ENCODE measurements around the gene RUSC2.
"Not testable (repeated sequence)": the region's sequence is repeated elsewhere in the genome, so short reads cannot be mapped to it uniquely, and the experiment has no call there.

GRCh38 chr9:35493119-35493518, 3.2 kb downstream of the RUSC2 start:
- not testable (repeated sequence) for TF ChIP-seq NR2C2 (CRISPR knock-in tag; IDR thresholded peaks at IDR 0.05; ENCODE audit: borderline replicate concordance); PAX8 (CRISPR knock-in tag; IDR thresholded peaks at IDR 0.05; ENCODE audit: borderline replicate concordance); ZBTB25 (CRISPR knock-in tag; IDR thresholded peaks at IDR 0.05); NR2F2 (IDR thresholded peaks at IDR 0.05; ENCODE audit: borderline replicate concordance, low read depth); ZC3H13 (CRISPR knock-in tag; IDR thresholded peaks at IDR 0.05); SP140L (CRISPR knock-in tag; IDR thresholded peaks at IDR 0.05; ENCODE audit: borderline replicate concordance); ISL2 (CRISPR knock-in tag; IDR thresholded peaks at IDR 0.05); ZBTB34 (CRISPR knock-in tag; IDR thresholded peaks at IDR 0.05); ZNF646 (CRISPR knock-in tag; IDR thresholded peaks at IDR 0.05); RFX5 (IDR thresholded peaks at IDR 0.05; ENCODE audit: low read depth, low read length); ZNF24 (IDR thresholded peaks at IDR 0.05); E2F1 (CRISPR knock-in tag; IDR thresholded peaks at IDR 0.05)
- TF ChIP-seq, protein P1, sequence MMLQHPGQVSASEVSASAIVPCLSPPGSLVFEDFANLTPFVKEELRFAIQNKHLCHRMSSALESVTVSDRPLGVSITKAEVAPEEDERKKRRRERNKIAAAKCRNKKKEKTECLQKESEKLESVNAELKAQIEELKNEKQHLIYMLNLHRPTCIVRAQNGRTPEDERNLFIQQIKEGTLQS (CRISPR knock-in tag; IDR thresholded peaks at IDR 0.05), result not testable (repeated sequence)
- TF ChIP-seq, protein P2, sequence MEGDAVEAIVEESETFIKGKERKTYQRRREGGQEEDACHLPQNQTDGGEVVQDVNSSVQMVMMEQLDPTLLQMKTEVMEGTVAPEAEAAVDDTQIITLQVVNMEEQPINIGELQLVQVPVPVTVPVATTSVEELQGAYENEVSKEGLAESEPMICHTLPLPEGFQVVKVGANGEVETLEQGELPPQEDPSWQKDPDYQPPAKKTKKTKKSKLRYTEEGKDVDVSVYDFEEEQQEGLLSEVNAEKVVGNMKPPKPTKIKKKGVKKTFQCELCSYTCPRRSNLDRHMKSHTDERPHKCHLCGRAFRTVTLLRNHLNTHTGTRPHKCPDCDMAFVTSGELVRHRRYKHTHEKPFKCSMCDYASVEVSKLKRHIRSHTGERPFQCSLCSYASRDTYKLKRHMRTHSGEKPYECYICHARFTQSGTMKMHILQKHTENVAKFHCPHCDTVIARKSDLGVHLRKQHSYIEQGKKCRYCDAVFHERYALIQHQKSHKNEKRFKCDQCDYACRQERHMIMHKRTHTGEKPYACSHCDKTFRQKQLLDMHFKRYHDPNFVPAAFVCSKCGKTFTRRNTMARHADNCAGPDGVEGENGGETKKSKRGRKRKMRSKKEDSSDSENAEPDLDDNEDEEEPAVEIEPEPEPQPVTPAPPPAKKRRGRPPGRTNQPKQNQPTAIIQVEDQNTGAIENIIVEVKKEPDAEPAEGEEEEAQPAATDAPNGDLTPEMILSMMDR (CRISPR knock-in tag; IDR thresholded peaks at IDR 0.05), result not testable (repeated sequence)
